RWPE2 (cell line): ENCODE results near the gene TDG.

ENCODE experiments used
- ATAC-seq: fragments of 200-7000 bp; cut with Tn5 transposase; 3 replicates; pipeline ENCODE4 v1.9.1; 2021; ENCODE audit warnings: low read depth
- DNase-seq: peaks from one replicate; pipeline ENCODE4 v3.0.0-alpha.2; 2020; ENCODE audit warnings: low spot score
- H3K27ac ChIP-seq: fragments of 450-650 bp; 2 replicates; pipeline ENCODE4 v1.5.1; 2017; ENCODE audit warnings: mild to moderate bottlenecking; ENCODE audit not compliant: poor library complexity, severe bottlenecking
- H3K27me3 ChIP-seq: fragments of 250-450 bp; sonication (Bioruptor Pico); 2 replicates; pipeline ENCODE4 v1.5.1; 2021; ENCODE audit warnings: mild to moderate bottlenecking, moderate library complexity; ENCODE audit not compliant: insufficient read depth, poor library complexity, severe bottlenecking
- H3K36me3 ChIP-seq: fragments of 250-450 bp; sonication (Bioruptor Pico); 2 replicates; pipeline ENCODE4 v1.5.1; 2020; ENCODE audit warnings: low read depth, mild to moderate bottlenecking, moderate library complexity
- H3K4me1 ChIP-seq: fragments of 250-450 bp; sonication (Bioruptor Pico); 2 replicates; pipeline ENCODE4 v1.5.1; 2021; ENCODE audit warnings: mild to moderate bottlenecking, moderate library complexity; ENCODE audit not compliant: insufficient read depth, poor library complexity, severe bottlenecking
- H3K4me3 ChIP-seq: fragments of 250-450 bp; sonication (Bioruptor Pico); 2 replicates; pipeline ENCODE4 v1.5.1; 2021; ENCODE audit warnings: mild to moderate bottlenecking, moderate library complexity; ENCODE audit not compliant: severe bottlenecking
- H3K9me3 ChIP-seq: fragments of 250-450 bp; sonication (Bioruptor Pico); 2 replicates; pipeline ENCODE4 v1.5.1; 2021; ENCODE audit warnings: mild to moderate bottlenecking, moderate library complexity; ENCODE audit not compliant: severe bottlenecking
- CTCF ChIP-seq: fragments of 450-650 bp; IDR thresholded peaks from one replicate; pipeline ENCODE4 v1.5.1; 2017; ENCODE audit warnings: mild to moderate bottlenecking, moderate library complexity; ENCODE audit not compliant: poor library complexity, severe bottlenecking

TDG gene

GRCh38 chr12:103965255-103965589, 450 bp upstream of the TDG start:
- Histone ChIP-seq H3K27ac (peak overlapping the region; percentile 68), H3K4me1 (peaks cover 7% of the 10 kb centered on the region), H3K9me3 (no peaks in the 10 kb centered on the region), H3K27me3 (no peaks in the 10 kb centered on the region), H3K36me3 (peaks cover 30% of the 10 kb centered on the region), H3K4me3 (peak overlapping the region; percentile 74)
- DNase-seq (no peak), ATAC-seq (no peak)
- no peak for TF ChIP-seq CTCF

- peaks cover 7% of the 10 kb centered on the region for H3K4me1 ChIP-seq
- no peaks in the 10 kb centered on the region for H3K9me3 ChIP-seq
- H3K27ac ChIP-seq = peak overlapping the region; percentile 68
- ATAC-seq (no peak), DNase-seq (no peak)
- no peaks in the 10 kb centered on the region for H3K27me3 ChIP-seq
- peak overlapping the region; percentile 74 for H3K4me3 ChIP-seq
- no peak for TF ChIP-seq CTCF
- peaks cover 38% of the 10 kb centered on the region for H3K36me3 ChIP-seq
These were observed 1.1 kb downstream of the TDG start for GRCh38 chr12:103966736-103967135.

- no peak for DNase-seq
- Histone ChIP-seq H3K4me3 (no peak overlapping the region), H3K27ac (peak overlapping the region; percentile 10), H3K36me3 (peaks cover 59% of the 10 kb centered on the region), H3K9me3 (no peaks in the 10 kb centered on the region), H3K4me1 (peaks cover 7% of the 10 kb centered on the region), H3K27me3 (no peaks in the 10 kb centered on the region)
- no peak for ATAC-seq
- TF ChIP-seq CTCF = no peak
These were observed 3.7 kb downstream of the TDG start for GRCh38 chr12:103969391-103969790.

- DNase-seq (no peak), ATAC-seq (no peak)
- Histone ChIP-seq H3K4me3 (no peak overlapping the region), H3K9me3 (no peaks in the 10 kb centered on the region), H3K4me1 (peaks cover 6% of the 10 kb centered on the region), H3K27ac (no peak overlapping the region), H3K27me3 (no peaks in the 10 kb centered on the region), H3K36me3 (peaks cover 64% of the 10 kb centered on the region)
- TF ChIP-seq CTCF = no peak
These were observed 8.2 kb downstream of the TDG start for GRCh38 chr12:103973909-103974308.

- H3K4me1 ChIP-seq = no peaks in the 10 kb centered on the region
- no peak for ATAC-seq
- H3K9me3 ChIP-seq = no peaks in the 10 kb centered on the region
- no peak for TF ChIP-seq CTCF
- no peaks in the 10 kb centered on the region for H3K27me3 ChIP-seq
- H3K36me3 ChIP-seq = peaks cover 66% of the 10 kb centered on the region
- no peak overlapping the region for H3K4me3 ChIP-seq
- DNase-seq = no peak
- no peak overlapping the region for H3K27ac ChIP-seq
These were observed 9.7 kb downstream of the TDG start for GRCh38 chr12:103975368-103975767.
